Measurements from ENCODE around the gene GTPBP4.

GTPBP4 gene

DNA sequence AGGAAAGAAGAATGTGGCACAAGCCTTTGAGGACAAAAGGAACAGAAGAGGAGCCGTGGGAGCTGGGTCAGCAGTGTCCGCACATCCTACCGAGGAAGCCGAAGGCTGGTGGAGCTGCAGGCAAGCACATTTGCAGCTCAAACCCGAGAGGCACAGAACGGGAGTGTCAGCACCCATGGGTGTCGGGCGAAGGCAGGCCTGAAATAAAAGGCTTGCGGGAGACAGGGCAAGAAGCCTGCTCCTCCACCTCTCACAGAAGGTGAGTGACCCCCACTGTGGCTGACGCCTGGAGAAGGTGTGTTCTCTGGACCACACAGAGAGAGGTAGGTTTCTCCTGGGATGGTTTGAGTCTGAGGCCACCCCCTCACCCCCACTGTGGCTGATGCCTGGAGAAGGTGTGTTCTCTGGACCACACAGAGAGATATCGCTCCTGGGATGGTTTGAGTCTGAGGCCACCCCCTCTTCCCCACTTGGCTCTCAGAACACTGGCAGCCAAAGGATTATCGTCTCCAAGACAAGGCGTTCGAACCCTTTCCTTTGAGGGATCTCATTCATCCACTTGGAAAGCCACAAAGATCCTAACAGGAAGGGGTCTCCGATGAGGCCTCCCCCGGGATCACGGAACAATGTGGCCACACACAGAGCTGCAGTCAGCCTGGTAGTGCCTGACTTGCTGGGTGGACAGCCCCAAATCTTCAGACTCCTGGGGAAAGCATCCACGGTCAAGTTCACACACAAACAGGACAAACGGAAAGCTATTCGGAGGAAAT, 21.6 kb upstream of the GTPBP4 start:
- DNase-seq (ENCODE audit: low read depth, low spot score) = no peak

DNA sequence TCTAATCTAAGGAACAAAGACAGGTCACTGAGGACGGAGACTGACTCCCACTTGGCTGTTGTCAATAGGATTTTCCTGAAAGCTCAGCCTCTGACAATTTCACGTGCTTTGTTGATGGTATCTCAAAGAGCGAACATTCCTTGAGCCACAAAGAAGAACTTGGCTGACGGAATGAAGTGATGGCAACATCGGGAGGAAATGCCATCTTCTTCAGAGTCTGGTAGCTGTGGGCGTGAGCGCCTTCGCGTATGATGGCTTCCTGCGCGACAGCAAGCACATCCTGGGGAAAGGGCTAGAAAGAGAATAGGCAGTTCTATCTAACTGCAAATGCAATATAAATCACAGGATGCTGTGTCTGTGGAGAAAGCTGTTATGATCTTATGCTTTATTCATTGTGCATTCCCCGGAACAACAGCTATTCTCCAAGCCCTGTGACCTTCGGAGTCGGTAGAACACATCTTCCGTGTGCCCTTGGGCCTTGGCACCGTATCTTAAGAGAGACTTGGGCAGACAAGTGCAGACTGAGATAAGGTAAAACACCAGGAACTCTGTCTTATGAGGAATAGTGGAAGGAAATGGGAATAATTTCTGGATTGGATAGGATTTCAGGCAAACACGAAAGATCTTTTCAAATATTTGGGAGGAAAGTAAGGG, 19.6 kb upstream of the GTPBP4 start:
- DNase-seq (ENCODE audit: low read depth, low spot score) = no peak

DNA sequence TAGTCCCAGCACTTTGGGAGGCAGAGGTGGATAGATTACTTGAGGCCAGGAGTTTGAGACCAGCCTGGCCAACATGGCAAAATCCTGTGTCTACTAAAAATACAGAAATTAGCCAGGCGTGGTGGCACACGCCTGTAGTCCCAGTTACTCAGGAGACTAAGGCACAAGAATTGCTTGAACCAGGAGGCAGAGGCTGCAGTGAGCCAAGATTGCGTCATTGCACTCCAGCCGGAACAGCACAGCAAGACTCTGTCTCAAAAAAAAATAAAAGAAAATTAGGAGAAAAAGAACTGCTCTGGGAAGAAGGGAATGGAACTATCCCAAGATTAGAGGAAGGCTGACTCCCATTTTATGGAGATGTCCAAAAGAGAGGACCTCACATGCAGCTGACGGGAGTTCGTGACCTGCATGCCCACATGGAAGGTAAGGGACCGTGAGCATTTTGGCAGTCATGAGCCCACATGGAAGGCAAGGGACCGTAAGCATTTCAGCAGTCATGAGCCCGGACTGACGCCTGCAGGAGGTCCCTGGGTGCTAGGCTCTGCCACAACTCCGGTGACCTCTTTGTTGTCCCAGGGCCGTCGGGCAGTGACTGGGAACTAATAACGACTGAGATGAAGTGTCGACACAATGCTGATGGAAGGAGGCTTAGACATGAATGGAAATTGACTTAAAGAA, 18.6 kb upstream of the GTPBP4 start:
- DNase-seq (ENCODE audit: low read depth, low spot score) = no peak

DNA sequence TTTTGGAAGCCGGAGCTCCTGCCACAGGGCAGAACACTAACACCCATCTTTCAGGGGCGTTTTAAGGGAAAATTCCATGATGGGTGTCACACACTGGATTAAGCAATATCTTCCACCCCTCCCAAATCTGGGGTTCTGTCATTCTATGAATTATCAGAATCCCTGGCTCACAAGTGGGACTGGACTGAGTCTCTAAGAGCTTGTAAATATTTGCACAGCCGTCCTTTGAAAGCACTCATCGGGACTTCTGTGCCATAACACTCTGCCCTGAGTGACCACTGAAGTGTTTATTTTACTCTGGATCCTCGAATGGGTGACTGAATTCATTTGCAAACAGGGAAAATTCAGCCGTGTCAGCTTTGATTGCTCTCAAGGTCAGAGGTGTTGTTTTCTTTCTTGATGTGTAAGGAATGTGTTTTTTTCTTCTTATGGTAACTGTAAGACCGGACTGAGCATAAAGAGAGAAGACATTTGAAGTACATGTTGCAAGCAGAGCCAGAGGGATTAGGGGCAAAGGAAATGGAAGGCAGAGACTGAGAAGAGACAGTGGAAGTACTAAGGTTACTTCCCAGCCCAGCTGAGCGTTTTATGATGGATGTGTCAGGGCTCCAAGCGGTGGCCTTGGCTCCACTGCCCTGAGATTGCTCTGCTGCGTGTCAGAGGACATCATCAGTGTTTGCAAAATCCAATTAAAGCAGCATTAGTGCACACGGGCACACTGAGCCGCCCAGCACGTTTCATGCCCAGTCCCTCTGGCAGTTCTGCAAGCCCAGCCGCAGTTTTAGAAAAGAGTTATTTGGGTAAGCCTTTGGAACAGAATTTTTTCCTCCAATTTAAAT, 17.7 kb upstream of the GTPBP4 start:
- no peak for DNase-seq (ENCODE audit: low read depth, low spot score)

DNA sequence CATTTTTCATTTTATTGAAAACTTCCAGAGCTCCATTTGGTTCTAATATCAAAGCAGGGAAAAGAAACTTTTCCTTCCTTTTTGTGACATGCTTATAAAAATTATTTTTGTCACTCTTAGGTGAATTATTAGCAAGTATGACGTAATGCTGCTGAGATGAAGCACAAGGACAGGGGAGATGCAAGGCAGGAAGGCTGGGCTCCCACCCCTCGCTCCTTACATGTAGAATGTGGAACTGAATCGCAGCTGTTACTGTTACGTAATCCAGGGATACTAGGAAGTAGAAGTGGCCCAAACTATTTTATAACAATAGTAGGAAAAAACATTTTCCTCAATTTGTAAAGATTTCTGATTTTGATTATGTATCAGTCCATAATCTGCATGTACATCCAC, 17.1 kb upstream of the GTPBP4 start:
- DNase-seq (ENCODE audit: low read depth, low spot score) = no peak

DNA sequence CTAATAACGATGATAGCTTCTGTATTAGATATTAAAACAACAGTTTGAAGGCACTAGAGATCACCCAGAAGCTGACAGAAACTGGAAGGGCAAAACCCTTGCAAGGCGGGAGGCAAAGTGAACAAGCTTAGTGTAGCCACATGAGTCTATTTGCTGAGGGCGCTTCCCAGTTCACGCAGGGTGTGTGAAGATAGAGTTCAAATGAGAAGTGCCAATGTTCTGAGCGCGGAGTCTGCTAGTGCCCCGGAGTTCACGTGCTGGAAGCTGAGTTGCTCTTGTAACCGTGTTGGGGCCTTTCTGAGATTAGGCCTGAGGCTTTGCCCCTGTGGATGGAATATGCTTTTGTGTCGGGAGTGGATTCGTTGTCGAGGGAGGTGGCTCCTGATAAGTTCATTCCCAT, 16.6 kb upstream of the GTPBP4 start:
- no peak for DNase-seq (ENCODE audit: low read depth, low spot score)

DNA sequence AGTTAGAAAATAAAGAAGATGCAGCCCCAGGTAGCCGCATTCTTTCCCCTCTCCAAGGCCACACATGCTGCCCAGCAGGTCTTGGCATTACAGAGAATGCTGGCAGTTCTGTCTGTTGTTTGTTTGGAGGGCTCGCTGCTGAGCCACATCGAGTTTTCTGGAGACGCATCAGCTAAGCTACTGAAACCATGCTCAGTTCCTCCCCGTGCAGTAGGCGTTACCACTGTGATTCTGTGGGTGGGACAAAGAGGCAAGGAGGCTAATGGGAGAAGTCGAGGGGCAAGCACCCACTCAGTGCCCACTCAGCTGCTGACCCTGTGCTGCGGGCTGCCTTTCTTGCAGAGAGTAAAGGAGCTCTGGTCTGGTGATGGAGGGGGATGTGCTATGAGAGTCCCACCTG, 15.5 kb upstream of the GTPBP4 start:
- DNase-seq (ENCODE audit: low read depth, low spot score) = no peak

DNA sequence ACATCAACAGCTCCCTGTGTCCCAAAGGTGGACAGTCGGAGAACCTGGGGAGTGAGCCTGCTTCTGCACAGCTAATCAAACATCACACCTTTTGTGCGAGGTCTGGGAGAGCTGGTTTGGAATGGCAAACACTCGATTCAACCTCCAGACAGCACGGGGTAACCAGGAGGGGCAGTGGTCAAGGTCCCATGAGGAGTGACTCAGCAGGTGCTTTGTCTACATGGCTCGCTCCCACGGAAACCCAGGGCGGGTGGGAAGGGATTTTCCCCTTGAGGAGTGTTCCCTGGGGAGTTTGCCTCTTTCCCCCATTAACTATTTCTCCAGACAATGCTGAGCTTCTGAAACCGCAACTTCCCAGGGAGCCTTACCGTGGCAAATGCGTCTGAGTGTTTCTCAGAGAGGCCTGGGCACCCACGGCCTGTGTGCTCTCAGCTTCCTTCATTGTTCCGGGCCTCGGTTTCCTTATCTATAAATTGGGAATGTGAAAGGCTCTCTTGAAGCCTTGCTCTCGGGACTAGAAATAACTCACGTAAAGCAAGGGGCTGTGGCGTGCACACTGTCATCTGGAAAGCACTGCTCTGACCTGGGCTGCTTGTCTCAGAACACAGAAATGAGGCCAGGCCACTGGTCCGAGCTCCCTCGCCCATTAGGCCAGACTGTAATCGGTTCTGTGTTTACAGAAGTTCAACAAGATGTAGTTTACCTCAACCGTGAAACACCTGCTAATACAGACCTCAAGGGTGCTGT, 14.0 kb upstream of the GTPBP4 start:
- no peak for DNase-seq (ENCODE audit: low read depth, low spot score)

DNA sequence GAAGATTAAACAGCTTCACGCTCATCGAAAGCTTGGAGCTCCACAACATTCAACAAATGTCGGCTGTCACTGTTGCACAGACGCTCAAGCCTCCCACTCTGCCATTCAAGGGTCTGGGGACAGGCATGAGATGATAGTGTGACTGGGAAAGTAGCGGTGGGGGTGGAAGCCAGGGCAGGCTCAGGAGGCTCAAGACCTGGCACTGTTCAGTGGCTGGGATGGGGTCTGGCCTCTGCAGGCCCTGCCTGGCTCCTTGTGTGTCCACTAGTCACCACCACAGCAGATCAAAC, 13.5 kb upstream of the GTPBP4 start:
- DNase-seq (ENCODE audit: low read depth, low spot score) = no peak

DNA sequence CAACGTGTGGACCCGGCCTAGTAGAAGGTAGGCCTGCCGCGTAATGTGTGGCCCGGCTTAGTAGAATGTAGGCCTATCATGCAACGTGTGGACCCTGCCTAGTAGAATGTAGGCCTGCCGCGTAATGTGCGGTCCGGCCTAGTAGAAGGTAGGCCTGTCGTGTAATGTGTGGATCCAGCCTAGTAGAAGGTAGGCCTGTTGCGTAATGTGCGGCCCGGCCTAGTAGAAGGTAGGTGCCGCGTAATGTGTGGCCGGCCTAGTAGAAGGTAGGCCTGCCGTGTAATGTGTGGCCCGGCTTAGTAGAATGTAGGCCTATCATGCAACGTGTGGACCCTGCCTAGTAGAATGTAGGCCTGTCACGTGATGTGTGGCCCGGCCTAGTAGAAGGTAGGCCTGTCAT, 11.9 kb upstream of the GTPBP4 start:
- no peak for DNase-seq (ENCODE audit: low read depth, low spot score)

DNA sequence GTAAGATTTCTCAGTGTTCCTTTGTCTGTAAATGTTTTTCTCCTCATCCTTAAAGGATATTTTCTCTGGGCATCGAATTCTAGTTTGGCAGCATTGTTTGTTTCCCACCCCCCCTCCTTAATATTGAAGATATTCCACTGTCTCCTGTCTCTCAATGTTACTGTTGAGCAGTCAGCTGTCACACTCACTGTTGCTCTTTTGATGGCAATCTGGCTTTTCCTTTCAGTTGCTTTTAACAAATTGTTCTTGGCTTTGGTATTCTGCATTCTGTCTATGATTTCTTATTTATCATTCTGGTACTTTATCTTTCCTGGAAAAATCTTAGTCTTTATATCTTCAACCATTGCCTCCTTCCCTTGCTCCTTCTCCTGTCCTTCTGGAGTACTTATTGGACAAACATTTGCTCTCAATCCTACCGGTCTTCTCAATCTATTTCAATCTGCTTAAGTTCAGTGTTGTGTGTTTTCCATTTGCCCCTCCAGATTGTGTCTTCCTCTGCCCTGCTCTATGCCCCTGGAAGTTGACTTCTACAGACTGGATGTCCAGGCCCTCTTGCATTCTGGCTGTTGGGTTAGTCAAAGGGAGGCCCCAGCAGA, 9.3 kb upstream of the GTPBP4 start:
- DNase-seq (ENCODE audit: low read depth, low spot score) = no peak

DNA sequence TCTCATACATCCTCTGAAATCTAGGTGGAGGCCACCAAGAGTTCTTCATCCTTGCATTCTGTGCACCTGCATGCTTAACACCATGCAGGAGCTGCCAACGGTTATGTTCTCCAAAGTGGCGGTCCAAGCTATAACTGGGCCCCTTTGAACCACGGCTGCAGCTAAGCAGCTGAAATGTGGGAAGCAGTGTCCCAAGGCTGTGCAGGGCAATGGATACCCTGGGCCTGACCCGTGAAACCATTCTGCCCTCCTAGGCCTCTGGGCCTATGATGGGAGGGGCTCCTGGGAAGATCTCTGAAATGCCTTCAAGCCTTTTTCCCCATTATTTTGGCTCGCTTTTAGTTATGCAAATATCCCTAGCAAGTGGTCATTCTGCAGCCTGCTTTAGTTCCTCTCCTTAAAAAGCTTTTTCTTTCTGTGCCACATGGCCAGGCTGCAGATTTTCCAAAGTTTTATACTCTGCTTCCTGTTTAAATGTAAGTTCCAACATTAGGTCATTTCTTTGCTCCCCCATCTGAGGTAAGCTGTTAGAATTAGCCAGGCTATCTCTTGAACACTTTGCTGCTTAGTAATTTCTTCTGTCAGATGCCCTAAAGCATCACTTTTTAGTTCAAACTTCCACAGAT, 7.7 kb upstream of the GTPBP4 start:
- DNase-seq (ENCODE audit: low read depth, low spot score) = no peak

DNA sequence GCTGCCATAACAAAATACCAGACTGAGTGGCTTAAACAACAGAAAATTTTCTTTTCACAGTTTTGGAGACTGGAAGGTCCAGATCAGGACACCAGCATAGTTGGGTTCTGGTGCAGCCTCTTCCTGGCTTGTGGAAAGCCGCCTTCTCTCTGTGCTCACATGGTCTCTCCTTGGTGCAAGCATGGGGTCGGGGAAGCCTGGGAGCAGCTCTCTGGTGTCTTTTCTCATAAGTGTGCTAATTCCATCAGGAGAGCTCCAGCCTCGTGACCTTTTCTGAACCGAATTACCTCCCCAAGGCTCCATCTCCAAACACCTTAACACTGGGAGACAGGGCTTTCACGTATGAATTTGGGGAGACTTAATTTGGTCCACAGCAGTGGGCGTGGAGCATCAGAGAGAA, 4.8 kb upstream of the GTPBP4 start:
- no peak for DNase-seq (ENCODE audit: low read depth, low spot score)

DNA sequence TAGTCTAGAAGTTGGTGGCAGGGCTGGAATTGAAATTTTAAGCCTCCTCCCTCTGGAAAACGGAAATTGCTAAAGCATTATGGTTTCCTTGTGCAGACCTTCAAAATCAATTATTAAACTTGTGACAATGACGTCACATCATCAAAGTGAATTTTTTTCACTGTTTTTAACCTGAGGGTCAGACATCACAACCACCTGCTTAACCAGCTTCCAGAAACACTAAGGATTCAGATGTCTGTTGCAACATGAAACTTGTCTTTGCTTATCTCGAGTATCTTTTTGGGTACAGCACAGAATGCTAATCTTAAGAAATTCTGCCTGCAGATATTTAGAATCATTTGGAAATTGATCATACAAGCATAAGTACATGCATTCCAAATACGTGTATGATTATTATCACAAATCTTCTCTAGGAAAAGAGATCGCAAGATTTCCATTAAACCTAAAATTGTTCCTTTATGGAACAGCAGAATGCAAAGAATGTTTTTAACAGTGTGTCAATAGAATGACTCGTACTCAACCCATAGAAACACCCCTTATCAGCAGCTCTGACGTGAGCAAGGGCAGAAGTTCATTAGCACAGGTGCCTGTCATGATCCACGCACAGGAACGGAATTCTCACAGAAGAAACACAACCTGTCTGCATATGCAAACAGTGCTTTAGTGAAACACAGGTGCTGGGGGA, 4.1 kb upstream of the GTPBP4 start:
- no peak for DNase-seq (ENCODE audit: low read depth, low spot score)

DNA sequence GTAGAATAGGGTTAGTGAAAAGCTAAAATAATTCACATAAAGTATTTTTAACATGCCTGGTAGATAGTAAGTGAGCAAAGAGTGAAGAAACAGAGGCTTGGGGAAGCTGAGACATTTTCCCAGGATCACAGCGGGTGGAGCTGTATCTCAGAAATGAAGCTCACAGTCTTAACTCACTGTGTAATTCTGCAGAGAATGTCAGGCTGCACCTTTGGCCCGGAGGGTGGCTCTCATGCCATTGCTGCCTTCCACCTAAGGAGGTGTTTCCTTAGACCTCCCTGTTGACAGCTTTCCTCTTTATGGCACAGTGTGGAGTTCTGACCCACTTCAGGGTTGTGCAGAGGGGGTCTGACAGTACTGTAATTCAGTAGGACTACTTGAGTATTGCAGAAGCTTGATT, 2.9 kb upstream of the GTPBP4 start:
- DNase-seq (ENCODE audit: low read depth, low spot score) = no peak

DNA sequence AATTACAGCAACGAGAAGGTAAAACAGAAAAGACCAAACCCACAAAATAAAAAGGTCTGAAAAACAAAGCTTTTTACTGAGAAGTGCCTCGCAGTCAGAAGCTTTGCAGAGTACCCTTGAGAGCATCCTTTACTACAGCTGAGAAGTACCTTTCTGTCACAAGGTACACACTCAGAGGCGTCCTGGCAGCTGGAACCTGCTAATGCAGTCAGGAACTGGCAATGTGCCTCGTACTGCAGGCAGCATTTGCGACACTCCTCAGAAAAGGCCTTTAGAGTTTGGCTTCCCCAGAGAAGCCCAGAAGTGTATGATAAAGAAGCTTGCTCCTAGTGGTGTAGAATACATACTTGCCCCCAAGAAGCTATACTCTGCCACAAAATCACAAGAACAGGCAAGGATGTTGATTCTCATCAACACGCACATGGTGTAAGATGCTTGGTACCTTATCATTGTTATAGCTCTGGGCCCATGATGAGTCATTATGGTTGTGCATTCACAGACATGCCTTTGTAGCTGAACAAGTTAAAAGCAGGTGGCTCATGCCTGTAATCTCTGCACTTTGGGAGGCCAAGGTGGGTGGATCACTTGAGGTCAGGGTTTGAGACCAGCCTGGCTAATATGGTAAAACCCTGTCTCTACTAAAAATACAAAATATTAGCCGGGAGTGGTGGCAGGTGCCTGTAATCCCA, 2.0 kb upstream of the GTPBP4 start:
- no peak for DNase-seq (ENCODE audit: low read depth, low spot score)

DNA sequence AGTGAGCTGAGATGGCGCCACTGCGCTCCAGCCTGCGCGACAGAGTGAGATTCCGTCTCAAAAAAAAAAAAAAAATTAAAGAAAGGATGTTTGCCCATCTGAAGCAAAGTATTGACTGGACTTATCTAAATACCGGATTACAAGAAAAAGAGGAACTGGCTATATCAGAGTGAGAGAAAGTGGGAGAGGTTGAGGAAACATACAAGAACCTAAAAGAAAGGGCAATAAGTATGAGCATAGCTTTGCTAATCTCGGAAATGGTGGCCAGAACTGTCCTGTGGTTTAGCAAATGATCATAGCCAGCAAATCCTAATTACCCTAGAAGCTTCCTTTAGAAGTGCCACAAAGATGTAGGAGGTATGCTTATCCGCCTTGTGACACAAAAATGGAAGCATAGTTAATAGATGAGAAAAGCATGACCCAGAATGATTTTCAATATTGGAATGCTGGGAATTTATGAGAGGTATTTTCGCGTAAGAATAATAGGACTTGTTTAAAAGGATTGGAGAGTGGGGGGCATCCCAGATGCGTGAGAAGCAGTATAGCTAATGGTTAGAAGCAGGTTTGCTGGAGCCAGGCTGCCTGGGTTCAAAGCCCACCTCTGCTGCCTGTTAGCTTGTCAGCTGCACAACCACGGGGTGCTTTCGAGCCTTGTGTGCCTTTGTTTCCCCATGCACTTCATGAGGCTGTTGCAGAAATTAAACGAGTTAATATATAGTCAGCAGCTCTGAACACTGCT, 1.2 kb upstream of the GTPBP4 start:
- DNase-seq (ENCODE audit: low read depth, low spot score) = no peak

DNA sequence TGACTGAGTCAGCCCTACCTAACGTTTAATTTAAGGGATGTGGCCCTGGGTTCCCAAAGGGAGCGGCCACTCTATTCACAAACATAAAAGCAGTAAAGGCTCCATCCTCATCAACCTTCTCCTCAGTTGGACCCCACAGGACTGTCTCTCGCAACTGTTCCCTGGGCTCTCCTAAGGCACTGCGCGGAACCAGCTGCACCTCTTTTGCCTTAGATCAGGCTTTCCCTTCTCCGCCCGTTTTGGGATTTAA, 689 bp upstream of the GTPBP4 start:
- no peak for DNase-seq (ENCODE audit: low read depth, low spot score)
